Neuron (in vitro differentiated cells): ENCODE data around the gene PTMA.
"Not testable (repeated sequence)": the region's sequence is repeated elsewhere in the genome, so short reads cannot be mapped to it uniquely, and the experiment has no call there.

Experiments used
- H2AFZ ChIP-seq: one replicate; pipeline ENCODE4 v1.6.1; 2013; ENCODE audit warnings: low read depth, mild to moderate bottlenecking, inconsistent platforms, low read length, moderate library complexity
- H3K27me3 ChIP-seq: one replicate; pipeline ENCODE4 v1.6.1; 2013; ENCODE audit warnings: low read length; ENCODE audit not compliant: insufficient read depth
- H3K36me3 ChIP-seq: one replicate; pipeline ENCODE4 v1.6.1; 2013; ENCODE audit warnings: low read length; ENCODE audit not compliant: insufficient read depth
- H3K4me1 ChIP-seq: one replicate; pipeline ENCODE4 v1.6.1; 2013; ENCODE audit warnings: low read length; ENCODE audit not compliant: insufficient read depth
- H3K4me3 ChIP-seq: 2 replicates; pipeline ENCODE4 v1.5.1; 2013; ENCODE audit warnings: mild to moderate bottlenecking, low read length, moderate library complexity
- H3K9me3 ChIP-seq: one replicate; pipeline ENCODE4 v1.6.1; 2013; ENCODE audit warnings: low read length

The PTMA gene, protein sequence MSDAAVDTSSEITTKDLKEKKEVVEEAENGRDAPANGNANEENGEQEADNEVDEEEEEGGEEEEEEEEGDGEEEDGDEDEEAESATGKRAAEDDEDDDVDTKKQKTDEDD

DNA sequence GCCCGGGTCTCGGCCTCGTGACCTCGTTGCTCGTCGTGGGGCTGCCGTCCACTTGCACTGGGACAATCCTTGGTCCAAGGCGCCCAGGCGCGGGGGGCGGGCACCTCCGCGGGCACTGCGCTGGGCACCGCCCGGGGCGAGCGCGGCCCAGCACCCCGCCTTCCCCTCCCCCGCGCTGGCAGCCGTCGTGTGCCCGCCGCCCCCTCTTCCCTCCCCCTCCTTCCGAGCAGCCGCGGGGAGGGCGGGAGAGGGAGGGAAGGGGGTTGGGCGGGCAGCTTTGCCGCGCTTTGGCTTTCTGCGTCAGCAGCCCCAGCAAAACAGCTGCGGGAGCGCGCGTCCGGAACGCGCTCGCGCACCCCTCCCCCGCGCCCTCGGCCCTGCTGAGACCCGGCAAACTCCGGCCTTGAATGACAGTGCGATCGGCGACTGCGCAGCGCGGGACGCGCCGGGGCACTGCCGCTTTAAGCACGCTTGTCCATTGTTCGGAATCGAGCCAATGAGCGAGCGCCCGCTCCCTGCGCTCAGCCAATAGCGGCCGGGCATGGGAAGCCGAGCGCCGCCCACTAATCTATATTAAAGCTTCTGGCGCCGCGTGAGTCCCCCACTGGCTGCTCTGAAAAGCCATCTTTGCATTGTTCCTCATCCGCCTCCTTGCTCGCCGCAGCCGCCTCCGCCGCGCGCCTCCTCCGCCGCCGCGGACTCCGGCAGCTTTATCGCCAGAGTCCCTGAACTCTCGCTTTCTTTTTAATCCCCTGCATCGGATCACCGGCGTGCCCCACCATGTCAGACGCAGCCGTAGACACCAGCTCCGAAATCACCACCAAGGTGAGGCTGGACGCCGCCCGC is at the start of gene PTMA:
TSS of gene PTMA (plus strand) at position 599 of the 846 bp plus-strand sequence. CDS start at position 781, 182 bp downstream.
- Histone ChIP-seq H3K36me3 (peaks cover 15% of the 10 kb centered on the region), H3K4me1 (peaks cover 22% of the 10 kb centered on the region), H2AFZ (peak within 1 kb of the TSS; percentile 62), H3K4me3 (peak within 1 kb of the TSS; percentile 83), H3K27me3 (no peaks in the 10 kb centered on the region), H3K9me3 (peaks cover 4% of the 10 kb centered on the region)

DNA sequence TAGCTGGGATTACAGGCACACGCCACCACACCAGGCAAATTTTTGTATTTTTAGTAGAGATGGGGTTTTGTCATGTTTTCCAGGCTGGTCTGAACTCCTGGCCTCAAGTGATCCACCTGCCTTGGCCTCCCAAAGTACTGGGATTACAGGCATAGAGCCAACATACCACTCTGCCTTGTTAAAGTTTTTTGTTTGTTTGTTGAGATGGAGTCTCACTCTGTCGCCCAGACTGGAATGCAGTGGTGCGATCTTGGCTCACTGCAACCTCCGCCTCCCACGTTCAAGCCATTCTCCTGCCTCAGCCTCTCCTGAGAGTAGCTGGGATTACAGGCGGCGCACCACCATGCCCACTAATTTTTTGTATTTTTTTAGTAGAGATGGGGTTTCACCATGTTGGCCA is 48.3 kb upstream of the PTMA start:
- not testable (repeated sequence) for H3K4me1 ChIP-seq, H3K4me3 ChIP-seq, H3K27me3 ChIP-seq, H3K36me3 ChIP-seq, H2AFZ ChIP-seq, H3K9me3 ChIP-seq

- Histone ChIP-seq H3K4me3 (no peak overlapping the region), H2AFZ (no peak overlapping the region), H3K36me3 (no peaks in the 10 kb centered on the region), H3K27me3 (no peaks in the 10 kb centered on the region), H3K9me3 (peaks cover 5% of the 10 kb centered on the region), H3K4me1 (no peaks in the 10 kb centered on the region)
Observed at GRCh38 chr2:231660860-231661259, 47.5 kb upstream of the PTMA start.

DNA sequence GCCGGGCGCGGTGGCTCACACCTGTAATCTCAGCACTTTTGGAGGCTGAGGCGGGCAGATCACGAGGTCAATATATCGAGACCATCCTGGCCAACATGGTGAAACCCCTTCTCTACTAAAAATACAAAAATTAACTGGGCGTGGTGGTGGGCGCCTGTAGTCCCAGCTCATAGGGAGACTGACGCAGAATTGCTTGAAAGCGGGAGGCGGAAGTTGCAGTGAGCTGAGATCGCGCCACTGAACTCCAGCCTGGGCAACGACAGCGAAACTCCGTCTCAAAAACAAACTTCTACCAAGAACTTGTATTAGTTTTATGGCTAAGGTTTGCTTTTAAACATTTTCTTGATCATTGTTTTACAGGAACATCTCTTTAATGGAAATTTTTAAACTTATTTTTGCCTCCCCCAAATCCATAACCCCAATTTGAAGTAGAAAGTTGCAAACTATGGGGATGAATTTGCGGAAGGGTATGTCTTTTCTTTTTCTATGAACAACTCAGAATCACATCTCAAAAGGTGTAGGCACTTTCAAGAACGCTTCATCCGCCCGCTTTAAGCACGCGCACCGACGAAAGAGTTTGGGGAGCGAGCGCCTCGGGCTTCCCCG is 46.8 kb upstream of the PTMA start:
- no peaks in the 10 kb centered on the region for H3K36me3 ChIP-seq
- peaks cover 5% of the 10 kb centered on the region for H3K9me3 ChIP-seq
- peaks cover 3% of the 10 kb centered on the region for H3K4me1 ChIP-seq
- no peak overlapping the region for H2AFZ ChIP-seq
- H3K4me3 ChIP-seq = no peak overlapping the region
- H3K27me3 ChIP-seq = no peaks in the 10 kb centered on the region

DNA sequence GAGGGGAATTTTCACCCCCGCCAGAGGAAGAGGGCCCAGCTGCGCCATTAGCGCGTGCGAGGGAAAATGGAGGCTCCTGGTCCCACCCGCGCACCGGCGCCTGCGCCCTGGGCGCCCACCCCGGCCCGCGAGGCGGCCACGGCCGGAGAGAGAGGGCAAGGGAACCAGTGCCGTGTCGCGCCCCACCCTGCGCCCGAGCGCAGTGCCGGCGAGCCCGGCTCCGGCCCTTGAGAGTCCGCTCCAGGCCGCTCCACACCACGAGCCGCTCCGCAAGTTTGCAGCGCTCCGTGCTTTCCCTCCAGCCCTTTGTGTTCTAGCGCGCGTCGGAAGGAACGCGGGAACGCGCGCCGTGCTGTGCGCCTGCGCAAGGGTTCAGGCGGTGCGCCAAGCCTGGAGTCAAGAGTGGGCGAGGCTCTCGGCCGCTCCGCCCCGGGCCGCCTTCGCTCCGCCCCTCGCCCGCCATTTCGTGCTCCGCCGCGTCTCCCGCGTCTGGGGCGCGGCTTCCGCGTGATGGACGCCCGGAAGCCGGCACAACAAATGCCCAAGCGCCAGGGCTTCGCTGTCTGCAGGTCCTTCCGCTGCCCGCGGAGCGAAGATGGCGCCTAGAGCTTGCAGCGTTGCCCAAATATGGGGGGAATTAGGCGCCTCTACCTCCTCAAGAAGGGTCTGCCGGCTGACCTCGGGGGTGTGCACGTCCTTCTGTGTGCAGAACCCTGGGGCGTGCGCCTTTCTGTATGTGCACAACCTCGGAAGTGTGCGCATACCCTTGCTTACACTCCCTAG is 46.1 kb upstream of the PTMA start:
- Histone ChIP-seq H2AFZ (no peak overlapping the region), H3K4me1 (peaks cover 10% of the 10 kb centered on the region), H3K4me3 (no peak overlapping the region), H3K36me3 (no peaks in the 10 kb centered on the region), H3K9me3 (peaks cover 5% of the 10 kb centered on the region), H3K27me3 (no peaks in the 10 kb centered on the region)

DNA sequence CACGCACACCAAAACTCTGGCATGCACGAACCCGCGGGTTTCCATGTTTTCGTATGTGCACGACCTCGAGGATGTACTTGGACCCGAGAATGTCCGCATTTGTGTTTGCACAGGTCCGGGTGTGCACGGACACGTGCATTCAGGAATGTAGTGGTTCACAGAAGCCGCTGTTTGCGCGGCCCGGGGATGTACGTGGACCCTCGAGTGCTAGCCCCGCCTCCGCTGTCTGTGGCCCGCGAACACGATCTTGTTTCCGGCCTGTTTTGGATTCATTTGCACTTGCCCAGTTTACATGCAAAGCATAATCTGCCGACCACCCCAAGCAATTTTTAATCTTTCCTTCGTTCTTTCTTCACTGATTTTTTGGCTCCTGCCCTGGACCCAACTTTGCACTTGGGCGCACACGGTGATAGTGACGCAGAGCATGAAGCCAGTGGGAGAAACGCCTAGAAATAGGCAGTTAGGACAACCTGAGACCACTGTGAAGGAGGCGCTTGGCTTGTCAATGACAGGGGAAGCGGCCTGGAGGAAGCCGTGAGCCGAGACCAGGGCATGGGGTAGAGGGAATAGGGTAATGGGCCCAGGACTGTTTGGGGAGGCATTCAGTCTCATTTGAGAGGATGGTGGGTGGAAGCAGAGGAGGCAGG is 45.4 kb upstream of the PTMA start:
- H2AFZ ChIP-seq = no peak overlapping the region
- H3K4me3 ChIP-seq = no peak overlapping the region
- peaks cover 12% of the 10 kb centered on the region for H3K4me1 ChIP-seq
- no peaks in the 10 kb centered on the region for H3K36me3 ChIP-seq
- H3K27me3 ChIP-seq = no peaks in the 10 kb centered on the region
- H3K9me3 ChIP-seq = peaks cover 5% of the 10 kb centered on the region

- H3K27me3 ChIP-seq = no peaks in the 10 kb centered on the region
- peaks cover 12% of the 10 kb centered on the region for H3K4me1 ChIP-seq
- H2AFZ ChIP-seq = no peak overlapping the region
- H3K36me3 ChIP-seq = no peaks in the 10 kb centered on the region
- H3K9me3 ChIP-seq = peaks cover 5% of the 10 kb centered on the region
- H3K4me3 ChIP-seq = no peak overlapping the region
Observed at GRCh38 chr2:231663458-231664212, 44.7 kb upstream of the PTMA start.

- Histone ChIP-seq H3K9me3 (peaks cover 5% of the 10 kb centered on the region), H3K4me3 (no peak overlapping the region), H2AFZ (no peak overlapping the region), H3K36me3 (no peaks in the 10 kb centered on the region), H3K4me1 (peaks cover 12% of the 10 kb centered on the region), H3K27me3 (no peaks in the 10 kb centered on the region)
Observed at GRCh38 chr2:231664727-231665126, 43.6 kb upstream of the PTMA start.

DNA sequence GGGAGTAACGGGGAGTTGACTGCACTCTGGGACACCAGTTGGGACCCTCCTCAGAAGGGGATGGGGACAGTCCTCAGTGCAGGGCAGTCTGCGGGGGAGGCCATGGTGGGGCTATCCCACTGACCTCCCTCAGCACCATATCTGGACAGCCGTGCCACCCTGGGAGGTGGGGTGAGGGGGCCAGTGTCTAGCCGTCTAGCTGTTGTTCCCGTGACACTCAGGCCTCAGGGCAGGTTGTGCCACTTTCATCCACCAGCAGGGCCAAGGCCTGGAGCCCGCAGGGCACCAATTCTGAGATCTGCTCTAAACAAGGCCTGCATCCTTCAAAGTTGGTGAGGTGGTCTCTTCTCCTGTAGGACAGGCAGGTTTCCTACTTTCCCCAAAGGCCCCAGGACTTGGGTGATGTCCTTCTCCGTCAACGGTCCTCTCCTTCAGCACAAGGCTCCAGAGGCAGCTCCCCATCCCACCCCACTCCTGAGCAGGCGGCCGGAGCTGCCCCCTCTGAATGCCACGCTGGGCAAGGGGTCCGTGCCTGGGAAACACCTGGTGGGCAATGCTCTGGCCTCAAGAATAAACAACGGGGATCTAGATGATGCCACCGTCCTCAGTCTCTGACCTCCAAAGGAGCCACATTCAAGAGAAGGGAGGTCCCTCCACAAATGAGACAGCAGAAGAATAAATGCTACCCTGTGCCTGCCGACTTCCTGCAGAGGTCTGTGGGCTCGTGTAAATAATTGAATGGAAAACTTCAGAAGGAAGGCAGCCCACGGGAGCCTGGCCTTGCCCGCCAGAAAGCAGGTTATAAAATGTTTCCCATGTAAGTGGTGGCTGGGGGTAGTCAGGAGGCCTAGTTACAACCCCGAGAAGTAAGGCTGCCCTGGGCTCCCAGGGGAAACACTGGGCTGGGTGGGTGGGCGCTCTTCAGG is 42.8 kb upstream of the PTMA start:
- Histone ChIP-seq H3K9me3 (peaks cover 5% of the 10 kb centered on the region), H3K27me3 (no peaks in the 10 kb centered on the region), H3K36me3 (no peaks in the 10 kb centered on the region), H3K4me3 (no peak overlapping the region), H3K4me1 (peaks cover 12% of the 10 kb centered on the region), H2AFZ (no peak overlapping the region)

- Histone ChIP-seq H3K4me1 (peaks cover 12% of the 10 kb centered on the region), H3K9me3 (peaks cover 5% of the 10 kb centered on the region), H3K36me3 (no peaks in the 10 kb centered on the region), H3K27me3 (no peaks in the 10 kb centered on the region), H3K4me3 (peak overlapping the region; percentile 27), H2AFZ (peak overlapping the region; percentile 79)
Observed at GRCh38 chr2:231666171-231667095, 41.9 kb upstream of the PTMA start.

GRCh38 chr2:231667096-231667427 is 41.3 kb upstream of the PTMA start:
- H3K9me3 ChIP-seq = peaks cover 5% of the 10 kb centered on the region
- H3K27me3 ChIP-seq = no peaks in the 10 kb centered on the region
- H3K4me3 ChIP-seq = peak overlapping the region; percentile 27
- H3K4me1 ChIP-seq = peaks cover 16% of the 10 kb centered on the region
- no peaks in the 10 kb centered on the region for H3K36me3 ChIP-seq
- H2AFZ ChIP-seq = peak overlapping the region; percentile 79
